PFSK-1 (cell line): ENCODE data around the gene PDYN.

Experiments
- POLR2AphosphoS5 ChIP-seq: IDR thresholded peaks from 2 replicates; pipeline ENCODE4 v1.6.1; 2012; ENCODE audit warnings: low read depth, mild to moderate bottlenecking, control low read depth, low read length, moderate library complexity
- SIN3A ChIP-seq: IDR thresholded peaks from 2 replicates; pipeline ENCODE4 v1.6.1; 2012; ENCODE audit warnings: mild to moderate bottlenecking, low read length, moderate library complexity, borderline replicate concordance; ENCODE audit not compliant: insufficient read depth
- TF ChIP-seq, protein P1 (sequence below), 2 experiments: IDR thresholded peaks; 2 replicates each; pipeline versions ENCODE4 v1.6.1 to v1.8.0; 2011 to 2012; ENCODE audit warnings: low read depth in 2 of 2, low read length in 2 of 2, control low read depth in 1 of 2, inconsistent platforms in 1 of 2, mild to moderate bottlenecking in 1 of 2, moderate library complexity in 1 of 2; ENCODE audit not compliant: insufficient read depth in 1 of 2

DNA sequence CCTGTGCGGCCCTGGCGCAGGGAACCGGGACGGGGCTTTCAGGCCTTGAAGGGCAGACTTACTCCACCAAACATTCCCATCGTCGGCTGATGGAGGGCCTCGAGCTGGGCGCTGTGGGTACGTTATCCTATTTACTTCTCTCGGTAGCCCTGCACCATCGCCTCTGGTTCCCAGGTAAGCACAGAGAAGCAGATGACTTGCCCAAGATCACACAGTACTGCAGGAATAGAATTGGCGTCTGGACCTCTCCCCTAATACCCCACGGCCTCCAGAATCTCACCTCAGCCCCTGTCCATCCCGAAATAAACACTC lies 46.4 kb downstream of the PDYN start:
- TF ChIP-seq POLR2AphosphoS5 (no peak), SIN3A (no peak)
- TF ChIP-seq, protein P1, sequence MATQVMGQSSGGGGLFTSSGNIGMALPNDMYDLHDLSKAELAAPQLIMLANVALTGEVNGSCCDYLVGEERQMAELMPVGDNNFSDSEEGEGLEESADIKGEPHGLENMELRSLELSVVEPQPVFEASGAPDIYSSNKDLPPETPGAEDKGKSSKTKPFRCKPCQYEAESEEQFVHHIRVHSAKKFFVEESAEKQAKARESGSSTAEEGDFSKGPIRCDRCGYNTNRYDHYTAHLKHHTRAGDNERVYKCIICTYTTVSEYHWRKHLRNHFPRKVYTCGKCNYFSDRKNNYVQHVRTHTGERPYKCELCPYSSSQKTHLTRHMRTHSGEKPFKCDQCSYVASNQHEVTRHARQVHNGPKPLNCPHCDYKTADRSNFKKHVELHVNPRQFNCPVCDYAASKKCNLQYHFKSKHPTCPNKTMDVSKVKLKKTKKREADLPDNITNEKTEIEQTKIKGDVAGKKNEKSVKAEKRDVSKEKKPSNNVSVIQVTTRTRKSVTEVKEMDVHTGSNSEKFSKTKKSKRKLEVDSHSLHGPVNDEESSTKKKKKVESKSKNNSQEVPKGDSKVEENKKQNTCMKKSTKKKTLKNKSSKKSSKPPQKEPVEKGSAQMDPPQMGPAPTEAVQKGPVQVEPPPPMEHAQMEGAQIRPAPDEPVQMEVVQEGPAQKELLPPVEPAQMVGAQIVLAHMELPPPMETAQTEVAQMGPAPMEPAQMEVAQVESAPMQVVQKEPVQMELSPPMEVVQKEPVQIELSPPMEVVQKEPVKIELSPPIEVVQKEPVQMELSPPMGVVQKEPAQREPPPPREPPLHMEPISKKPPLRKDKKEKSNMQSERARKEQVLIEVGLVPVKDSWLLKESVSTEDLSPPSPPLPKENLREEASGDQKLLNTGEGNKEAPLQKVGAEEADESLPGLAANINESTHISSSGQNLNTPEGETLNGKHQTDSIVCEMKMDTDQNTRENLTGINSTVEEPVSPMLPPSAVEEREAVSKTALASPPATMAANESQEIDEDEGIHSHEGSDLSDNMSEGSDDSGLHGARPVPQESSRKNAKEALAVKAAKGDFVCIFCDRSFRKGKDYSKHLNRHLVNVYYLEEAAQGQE (IDR thresholded peaks at IDR 0.05; ENCODE audit: insufficient read depth in 1 of 2, low read depth in 2 of 2, low read length in 2 of 2) = no peak
